HEK293 (cell line): Measurements from ENCODE around the gene KYAT1.
A peak's percentile ranks its signal among the peaks of the same experiment; 100 is the strongest.
"Not testable (repeated sequence)": the region's sequence is repeated elsewhere in the genome, so short reads cannot be mapped to it uniquely, and the experiment has no call there.

Source experiments
- CTCF ChIA-PET: fragments of 350-600 bp; formaldehyde crosslinking; extraction: SDS; loops from one replicate; lab custom pipeline; 2021; ENCODE audit warnings: antibody characterized with exemption; lab: Yijun Ruan, JAX
- POLR2A ChIA-PET: fragments of 300-600 bp; formaldehyde crosslinking; extraction: SDS; loops from one replicate; lab custom pipeline; 2020; ENCODE audit warnings: antibody characterized with exemption, inconsistent platforms; lab: Yijun Ruan, JAX
- H3K27ac ChIP-seq: fragments of 200-500 bp; sonication (Bioruptor generic); 2 replicates; pipeline ENCODE4 v1.5.1; 2014; ENCODE audit warnings: low read depth, low read length, control low read depth, inconsistent platforms; ENCODE audit errors: extremely low read depth
- H3K36me3 ChIP-seq, 2 experiments: fragments of 200-500 bp in 1 of 2; sonication (Bioruptor generic) in 1 of 2; 1 replicate in 1 of 2; 2 replicates in 1 of 2; pipeline ENCODE4 v1.5.1; 2014 to 2017; ENCODE audit warnings: inconsistent platforms in 2 of 2, low read length in 2 of 2; ENCODE audit not compliant: control insufficient read depth in 2 of 2, insufficient read depth in 1 of 2
- H3K4me1 ChIP-seq: fragments of 200-500 bp; sonication (Bioruptor generic); 2 replicates; pipeline ENCODE4 v1.5.1; 2014; ENCODE audit warnings: mild to moderate bottlenecking, low read length, inconsistent platforms; ENCODE audit not compliant: control insufficient read depth, insufficient read depth
- H3K4me3 ChIP-seq: 2 replicates; pipeline ENCODE4 v1.5.1; 2011; ENCODE audit warnings: low read depth, mild to moderate bottlenecking, control low read depth, low read length, moderate library complexity
- H3K9me3 ChIP-seq: fragments of 200-500 bp; sonication (Bioruptor generic); 2 replicates; pipeline ENCODE4 v1.5.1; 2014; ENCODE audit warnings: low read depth, low read length, inconsistent platforms; ENCODE audit not compliant: control insufficient read depth, insufficient read depth
- ATF2 ChIP-seq: fragments of 450-650 bp; formaldehyde crosslinking; IDR thresholded peaks from 2 replicates; pipeline ENCODE4 v1.5.1; 2016; ENCODE audit warnings: missing biosample characterization, missing genetic modification characterization, low read depth
- GLIS1 ChIP-seq: fragments of 450-650 bp; formaldehyde crosslinking; IDR thresholded peaks from 2 replicates; pipeline ENCODE4 v1.5.1; 2016; ENCODE audit warnings: missing biosample characterization, missing genetic modification characterization
- ZBTB6 ChIP-seq: fragments of 450-650 bp; formaldehyde crosslinking; IDR thresholded peaks from 2 replicates; pipeline ENCODE4 v1.5.1; 2017; ENCODE audit warnings: missing biosample characterization, missing genetic modification characterization
- ZIC2 ChIP-seq: fragments of 450-650 bp; formaldehyde crosslinking; IDR thresholded peaks from 2 replicates; pipeline ENCODE4 v1.5.1; 2016; ENCODE audit warnings: missing biosample characterization, missing genetic modification characterization
- ZNF121 ChIP-seq: fragments of 450-650 bp; formaldehyde crosslinking; IDR thresholded peaks from 2 replicates; pipeline ENCODE4 v1.5.1; 2016; ENCODE audit warnings: missing biosample characterization, missing genetic modification characterization
- ZNF169 ChIP-seq: fragments of 450-650 bp; formaldehyde crosslinking; IDR thresholded peaks from 2 replicates; pipeline ENCODE4 v1.5.1; 2016; ENCODE audit warnings: missing biosample characterization, missing genetic modification characterization
- ZNF510 ChIP-seq: fragments of 450-650 bp; formaldehyde crosslinking; IDR thresholded peaks from 2 replicates; pipeline ENCODE4 v1.5.1; 2018; ENCODE audit warnings: mild to moderate bottlenecking, missing genetic modification characterization, missing biosample characterization; ENCODE audit not compliant: insufficient replicate concordance
- ZNF558 ChIP-seq: fragments of 450-650 bp; formaldehyde crosslinking; IDR thresholded peaks from 2 replicates; pipeline ENCODE4 v1.5.1; 2016; ENCODE audit warnings: missing biosample characterization, missing genetic modification characterization
- ZNF561 ChIP-seq: fragments of 450-650 bp; IDR thresholded peaks from 2 replicates; pipeline ENCODE4 v1.5.1; 2018; ENCODE audit warnings: missing biosample characterization, missing genetic modification characterization, borderline replicate concordance
- ZNF654 ChIP-seq: fragments of 450-650 bp; formaldehyde crosslinking; IDR thresholded peaks from 2 replicates; pipeline ENCODE4 v1.5.1; 2016; ENCODE audit warnings: low read depth, missing biosample characterization, missing genetic modification characterization
- ZNF707 ChIP-seq: fragments of 450-650 bp; formaldehyde crosslinking; IDR thresholded peaks from 2 replicates; pipeline ENCODE4 v1.5.1; 2016; ENCODE audit warnings: missing biosample characterization, missing genetic modification characterization
- ZSCAN30 ChIP-seq: fragments of 450-650 bp; IDR thresholded peaks from 2 replicates; pipeline ENCODE4 v1.5.1; 2018; ENCODE audit warnings: missing biosample characterization, mild to moderate bottlenecking, missing genetic modification characterization, moderate library complexity
- TF ChIP-seq, protein P1 (sequence below): fragments of 450-650 bp; formaldehyde crosslinking; IDR thresholded peaks from 2 replicates; pipeline ENCODE4 v1.5.1; 2016; ENCODE audit warnings: missing biosample characterization, missing genetic modification characterization

KYAT1 gene

GRCh38 chr9:128877852-128878251, 3.9 kb downstream of the KYAT1 start:
- H3K4me1 ChIP-seq, result no peaks in the 10 kb centered on the region
- ChIA-PET POLR2A (interaction anchor here (0.7 kb wide), 1 partner anchor 712 kb away, joined by 3 read pairs; no protein-coding TSS in a partner anchor), CTCF (interaction anchor here (0.6 to 9.5 kb wide), 10 partner anchors 12 to 586 kb away, joined by 3 to 83 read pairs (median 4); partner anchors contain the start of gene SH3GLB2)
- no peak for TF ChIP-seq ZNF558
- TF ChIP-seq ZBTB6 (tag by site-specific recombination), result peak; percentile 44; the same call in 1 of the 2 replicates
- no peak overlapping the region for H3K4me3 ChIP-seq
- no peak overlapping the region for H3K27ac ChIP-seq
- no peaks in the 10 kb centered on the region for H3K9me3 ChIP-seq
- H3K36me3 ChIP-seq, result no peaks in the 10 kb centered on the region

GRCh38 chr9:128870941-128871265, 10.8 kb downstream of the KYAT1 start:
- CTCF ChIA-PET, result interaction anchor here (0.7 to 3.0 kb wide), 4 partner anchors 8 to 57 kb away, joined by 4 to 14 read pairs (median 5); partner anchors contain the start of gene ENDOG
- H3K36me3 ChIP-seq, H3K4me1 ChIP-seq, H3K9me3 ChIP-seq, H3K27ac ChIP-seq, H3K4me3 ChIP-seq: not testable (repeated sequence)
- POLR2A ChIA-PET, result interaction anchor here (0.6 to 1.0 kb wide), 3 partner anchors 53 to 931 kb away, joined by 3 to 6 read pairs (median 3); partner anchors contain the start of gene ENDOG

DNA sequence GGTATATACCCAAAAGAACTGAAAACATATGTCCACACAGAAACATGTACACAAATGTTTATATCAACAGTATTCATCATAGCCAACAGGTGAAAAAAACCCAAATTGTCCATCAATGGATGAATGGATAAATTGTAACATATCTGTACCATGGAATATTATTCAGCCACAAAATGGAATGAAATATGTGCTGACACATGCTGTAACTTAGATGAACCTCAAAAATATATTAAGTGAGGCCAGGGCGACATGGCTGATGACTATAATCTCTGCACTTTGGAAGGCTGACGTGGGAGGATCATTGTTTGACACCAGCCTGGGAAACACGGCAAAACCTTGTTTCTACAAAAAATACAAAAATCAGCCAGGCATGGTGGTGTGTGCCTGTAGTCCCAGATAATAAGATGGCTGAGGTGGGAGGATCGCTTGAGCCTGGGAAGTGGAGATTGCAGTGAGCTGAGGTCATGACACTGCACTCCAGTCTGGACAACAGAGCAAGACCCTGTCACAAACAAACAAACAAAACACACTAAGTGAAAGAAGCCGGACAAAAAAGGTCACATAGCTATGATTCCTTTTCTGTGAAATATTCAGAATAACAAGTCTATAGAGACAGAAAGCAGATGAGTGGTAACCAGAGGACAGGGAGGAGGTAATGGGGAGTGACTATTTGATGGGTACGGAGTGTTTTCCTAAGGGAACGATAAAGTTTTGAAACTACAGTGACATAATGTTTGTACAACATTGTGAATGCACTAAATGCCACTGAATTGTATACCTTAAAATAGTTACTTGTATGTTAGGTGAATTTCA, 11.4 kb downstream of the KYAT1 start:
- POLR2A ChIA-PET, result interaction anchor here (0.6 to 1.0 kb wide), 3 partner anchors 52 to 932 kb away, joined by 3 to 6 read pairs (median 3); partner anchors contain the start of gene ENDOG
- H3K4me1 ChIP-seq, result no peaks in the 10 kb centered on the region
- H3K27ac ChIP-seq, result no peak overlapping the region
- peak; percentile 78 for TF ChIP-seq ZNF121 (tag by site-specific recombination)
- no peak for TF ChIP-seq ZNF707
- no peak for TF ChIP-seq ATF2 (tag by site-specific recombination)
- no peaks in the 10 kb centered on the region for H3K9me3 ChIP-seq
- H3K36me3 ChIP-seq, result no peaks in the 10 kb centered on the region; a peak in 1 of 3 replicates
- no peak overlapping the region for H3K4me3 ChIP-seq
- CTCF ChIA-PET, result interaction anchor here (0.7 to 3.0 kb wide), 5 partner anchors 8 to 58 kb away, joined by 4 to 14 read pairs (median 5); partner anchors contain the start of gene ENDOG

DNA sequence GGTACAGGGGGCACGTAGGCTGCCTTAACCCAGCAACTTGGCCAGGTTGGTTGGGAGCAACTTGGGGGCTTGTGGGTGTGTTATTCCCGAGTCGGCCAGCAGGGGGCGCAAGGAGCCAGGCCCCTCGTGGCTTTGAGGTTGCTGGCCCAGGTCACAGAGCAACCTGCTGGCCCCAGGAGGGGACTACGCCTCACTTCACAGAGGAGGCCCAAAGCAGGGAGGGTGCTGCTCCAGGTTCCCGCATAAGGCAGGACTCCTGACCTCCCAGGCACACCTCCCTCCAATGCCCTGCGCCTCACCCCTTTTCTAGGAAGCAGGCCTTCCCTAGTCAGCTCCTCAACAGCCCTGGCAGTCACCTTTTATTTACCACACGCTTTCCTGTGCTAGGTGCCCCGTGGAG, 18.1 kb downstream of the KYAT1 start:
- Histone ChIP-seq H3K4me1 (no peaks in the 10 kb centered on the region; the same call in 1 of the 2 replicates), H3K27ac (no peak overlapping the region), H3K4me3 (no peak overlapping the region), H3K36me3 (no peaks in the 10 kb centered on the region), H3K9me3 (no peaks in the 10 kb centered on the region)
- ChIA-PET CTCF (interaction anchor here (0.5 to 6.2 kb wide), 16 partner anchors 8 to 572 kb away, joined by 3 to 94 read pairs (median 3); partner anchors contain the start of genes KYAT1, LRRC8A and SPOUT1), POLR2A (interaction anchor here (0.6 kb wide), 2 partner anchors 85 to 626 kb away, joined by 3 read pairs; no protein-coding TSS in a partner anchor)
- TF ChIP-seq ZNF510 (tag by site-specific recombination) (no peak), ZSCAN30 (tag by site-specific recombination) (peak; percentile 69), ZIC2 (tag by site-specific recombination) (peak; percentile 24; the same call in 1 of the 2 replicates), GLIS1 (peak; percentile 67), ZNF169 (no peak), ZNF561 (tag by site-specific recombination) (no peak), ZNF654 (tag by site-specific recombination) (peak; percentile 52)
- TF ChIP-seq, protein P1, sequence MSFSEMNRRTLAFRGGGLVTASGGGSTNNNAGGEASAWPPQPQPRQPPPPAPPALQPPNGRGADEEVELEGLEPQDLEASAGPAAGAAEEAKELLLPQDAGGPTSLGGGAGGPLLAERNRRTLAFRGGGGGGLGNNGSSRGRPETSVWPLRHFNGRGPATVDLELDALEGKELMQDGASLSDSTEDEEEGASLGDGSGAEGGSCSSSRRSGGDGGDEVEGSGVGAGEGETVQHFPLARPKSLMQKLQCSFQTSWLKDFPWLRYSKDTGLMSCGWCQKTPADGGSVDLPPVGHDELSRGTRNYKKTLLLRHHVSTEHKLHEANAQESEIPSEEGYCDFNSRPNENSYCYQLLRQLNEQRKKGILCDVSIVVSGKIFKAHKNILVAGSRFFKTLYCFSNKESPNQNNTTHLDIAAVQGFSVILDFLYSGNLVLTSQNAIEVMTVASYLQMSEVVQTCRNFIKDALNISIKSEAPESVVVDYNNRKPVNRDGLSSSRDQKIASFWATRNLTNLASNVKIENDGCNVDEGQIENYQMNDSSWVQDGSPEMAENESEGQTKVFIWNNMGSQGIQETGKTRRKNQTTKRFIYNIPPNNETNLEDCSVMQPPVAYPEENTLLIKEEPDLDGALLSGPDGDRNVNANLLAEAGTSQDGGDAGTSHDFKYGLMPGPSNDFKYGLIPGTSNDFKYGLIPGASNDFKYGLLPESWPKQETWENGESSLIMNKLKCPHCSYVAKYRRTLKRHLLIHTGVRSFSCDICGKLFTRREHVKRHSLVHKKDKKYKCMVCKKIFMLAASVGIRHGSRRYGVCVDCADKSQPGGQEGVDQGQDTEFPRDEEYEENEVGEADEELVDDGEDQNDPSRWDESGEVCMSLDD (tag by site-specific recombination), result no peak
